ENCODE results near the gene NOM1.

Gene NOM1

DNA sequence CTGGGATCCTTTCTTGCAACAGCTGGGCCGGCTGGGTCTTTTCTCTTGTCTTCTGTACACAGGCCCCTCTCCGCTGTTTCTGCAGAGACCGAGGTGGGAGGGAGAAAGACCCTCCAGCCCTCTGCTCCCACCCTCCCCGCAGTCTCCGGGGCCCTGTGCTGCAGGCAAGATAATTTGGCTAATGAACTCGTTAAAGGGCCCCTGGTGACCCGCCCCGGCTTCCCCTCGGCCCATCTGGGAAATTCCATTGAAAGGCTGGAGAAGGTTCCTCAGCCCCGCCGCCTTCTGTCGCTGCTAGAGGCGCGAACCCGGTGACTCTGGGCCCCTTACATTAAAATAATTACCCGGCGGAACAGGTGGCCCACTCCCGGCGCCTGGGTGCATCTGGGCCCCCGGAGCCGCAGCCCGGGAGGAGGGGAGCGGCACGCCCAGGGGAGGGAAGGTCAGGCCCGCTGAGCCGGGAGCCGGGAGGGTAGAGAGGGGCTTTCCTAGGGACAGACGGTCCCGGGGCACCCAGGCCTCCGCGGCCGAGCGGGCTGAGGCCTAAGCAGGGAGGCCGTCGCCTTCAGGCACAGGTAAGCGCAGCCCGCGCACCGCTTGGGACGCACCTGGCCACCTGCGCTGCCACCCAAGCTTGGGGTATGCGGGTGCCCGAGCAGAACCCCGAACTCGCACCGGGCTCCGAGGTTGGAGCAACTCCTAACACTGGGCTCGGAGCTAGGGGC, 68.3 kb downstream of the NOM1 start:
- no peak for DNase-seq

DNA sequence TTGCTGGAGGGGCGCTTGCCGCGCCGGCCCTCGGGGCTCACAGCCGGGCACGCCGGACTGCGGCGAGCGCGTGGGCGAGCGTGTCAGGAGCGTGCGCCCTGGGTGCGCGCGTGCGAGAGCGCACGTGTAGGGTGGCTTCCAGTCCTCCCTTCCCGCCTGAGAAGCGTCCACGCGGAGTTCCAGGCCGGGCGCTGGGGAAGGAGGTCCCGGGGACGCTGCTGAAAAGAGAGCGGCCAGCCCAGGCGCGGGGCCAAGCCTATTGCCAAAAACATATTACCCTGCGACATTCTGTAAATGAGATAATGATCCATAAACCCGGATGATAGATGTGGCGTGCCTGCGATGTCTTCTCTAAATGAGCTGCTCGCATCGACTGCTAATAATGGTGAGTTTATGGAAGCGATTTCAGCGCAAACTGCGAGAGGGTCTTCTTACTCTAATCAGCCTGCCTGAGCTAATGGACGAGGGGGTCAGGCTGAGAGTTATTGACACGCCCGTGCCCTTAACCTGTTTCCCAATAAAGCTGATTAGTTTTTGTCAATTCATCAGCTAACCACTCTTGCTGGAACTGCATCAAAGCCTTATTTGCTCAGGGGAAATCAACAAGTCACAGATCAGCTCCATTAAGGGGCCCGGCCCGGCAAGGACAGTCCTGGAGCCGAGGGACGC, 69.0 kb downstream of the NOM1 start:
- DNase-seq, result no peak

DNA sequence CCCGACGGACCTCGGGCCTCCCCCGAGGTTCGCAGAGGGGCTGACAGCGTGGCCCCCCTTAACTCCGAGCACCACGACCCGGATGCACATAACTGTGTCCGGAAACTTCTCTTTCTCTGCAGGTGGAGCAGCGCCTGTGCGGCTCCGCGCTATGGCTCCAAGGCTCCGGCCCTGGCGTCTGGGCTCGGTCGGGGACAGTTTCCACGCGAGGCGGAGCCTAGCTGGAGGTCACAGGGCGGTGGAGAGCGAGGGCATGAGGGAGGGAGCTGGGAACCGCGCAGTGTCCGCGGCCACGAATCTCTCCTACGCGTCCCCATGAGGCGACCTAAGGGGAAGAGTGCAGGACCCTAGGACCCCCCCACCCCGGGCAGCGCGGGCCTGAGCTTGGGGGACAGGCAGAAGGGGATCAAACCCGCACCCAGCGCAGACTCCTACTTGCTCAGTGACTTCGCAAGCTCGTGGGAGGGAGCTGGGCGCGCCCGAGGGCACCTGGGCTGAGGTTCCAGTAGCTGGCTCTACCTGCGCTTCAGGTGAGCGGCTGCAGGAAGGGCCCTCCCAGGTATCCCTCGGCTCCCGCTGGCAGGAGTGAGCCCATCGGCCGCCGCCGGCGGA, 69.6 kb downstream of the NOM1 start:
- no peak for DNase-seq

DNA sequence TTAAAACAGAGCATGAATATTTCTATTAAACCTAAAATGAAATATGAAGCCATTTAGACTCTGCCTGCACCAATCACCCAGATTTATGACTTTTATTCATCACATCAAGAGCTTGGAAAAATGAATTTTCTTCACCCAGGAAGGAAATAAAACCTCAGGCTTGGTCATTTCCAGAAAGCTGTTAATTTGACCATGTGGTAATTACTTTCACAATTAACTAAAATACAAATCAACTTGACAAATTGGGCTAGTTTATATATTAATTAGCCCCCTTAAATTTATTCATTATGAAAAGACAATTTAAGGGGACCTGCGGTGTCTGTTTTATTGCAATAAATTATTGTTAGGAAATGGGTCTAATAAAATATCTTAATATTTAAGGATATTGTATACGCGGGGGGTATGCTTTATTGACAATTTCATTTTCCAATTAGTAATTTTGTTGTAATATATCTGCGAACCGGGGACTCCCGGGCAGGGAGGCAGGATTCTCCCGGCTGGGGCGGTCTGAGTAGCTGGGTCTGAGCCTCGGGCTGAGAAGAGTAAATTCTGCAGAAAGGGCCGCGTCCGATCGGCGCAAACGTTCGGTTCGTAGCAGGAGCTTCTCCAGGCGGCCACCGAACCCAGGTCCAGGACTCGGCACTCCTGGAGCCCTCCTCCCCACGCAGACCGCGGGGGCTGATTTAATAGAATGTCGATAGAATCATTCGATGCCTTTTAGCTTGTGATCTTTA, 70.4 kb downstream of the NOM1 start:
- no peak for DNase-seq

DNA sequence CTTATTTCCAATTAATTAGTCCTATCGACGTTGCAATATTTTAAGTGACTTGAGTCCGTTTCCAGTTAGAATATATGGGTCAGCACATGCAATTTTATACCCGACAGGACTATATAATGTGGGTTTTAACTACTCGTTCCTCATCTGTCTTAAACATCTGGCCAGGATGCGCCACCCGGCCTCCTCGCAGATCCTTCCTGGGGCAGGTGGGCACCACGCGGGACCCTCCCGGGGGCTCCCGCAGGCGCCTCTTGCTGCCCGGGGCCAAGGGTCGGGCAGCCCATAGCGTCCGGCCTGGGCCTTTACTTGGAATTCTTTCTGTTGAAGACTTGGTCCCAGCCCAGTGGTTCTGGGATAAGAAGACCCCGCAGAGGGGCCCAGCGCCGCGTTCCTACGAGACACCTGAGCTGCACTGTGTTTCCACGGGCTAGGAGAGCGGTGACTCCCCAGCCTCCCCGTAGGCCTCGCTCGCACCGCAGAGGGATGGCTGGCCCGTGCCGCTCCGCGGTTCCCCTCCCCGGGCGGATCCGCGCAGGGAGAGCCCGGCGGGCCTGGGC, 71.1 kb downstream of the NOM1 start:
- DNase-seq, result no peak

DNA sequence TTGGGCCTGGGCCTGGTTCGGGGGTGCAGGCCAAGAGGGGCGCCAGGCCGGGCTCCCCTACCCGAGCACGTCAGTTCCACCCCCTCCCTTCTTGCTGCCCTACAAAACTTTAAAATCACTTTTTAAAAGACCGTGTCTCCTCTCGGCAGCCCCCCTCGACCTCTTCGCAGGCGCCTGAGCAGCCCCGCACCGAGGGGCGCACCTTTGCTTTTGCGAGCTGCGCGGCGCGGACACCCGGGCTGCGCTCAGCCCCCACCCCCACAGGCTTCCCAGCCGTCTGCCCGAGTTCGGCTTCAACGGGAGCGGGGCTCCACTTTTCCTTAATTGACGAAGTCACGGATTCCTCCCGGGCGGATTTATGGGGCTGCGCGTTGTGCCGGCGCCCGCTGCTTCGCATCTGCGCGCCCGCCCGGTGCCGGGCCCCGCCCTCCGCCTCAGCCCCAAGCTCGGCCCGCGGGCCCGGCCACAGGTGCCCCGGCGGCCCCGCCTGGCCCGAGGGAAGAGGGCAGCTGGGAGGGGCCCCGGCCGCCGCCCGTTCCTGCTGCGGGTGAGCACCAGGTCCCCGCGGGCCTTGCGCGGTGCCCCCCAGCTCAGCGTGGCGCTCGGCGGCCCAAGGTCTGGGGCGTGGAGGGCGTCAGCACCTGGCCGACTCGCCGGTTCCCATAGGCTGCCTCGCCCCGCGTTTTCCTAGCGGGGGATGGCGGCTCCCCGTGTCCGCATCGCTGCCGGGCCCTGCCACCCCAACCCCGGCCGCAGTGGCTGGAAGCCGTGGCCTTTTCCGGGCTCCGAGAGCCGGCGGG, 71.8 kb downstream of the NOM1 start:
- no peak for DNase-seq

DNA sequence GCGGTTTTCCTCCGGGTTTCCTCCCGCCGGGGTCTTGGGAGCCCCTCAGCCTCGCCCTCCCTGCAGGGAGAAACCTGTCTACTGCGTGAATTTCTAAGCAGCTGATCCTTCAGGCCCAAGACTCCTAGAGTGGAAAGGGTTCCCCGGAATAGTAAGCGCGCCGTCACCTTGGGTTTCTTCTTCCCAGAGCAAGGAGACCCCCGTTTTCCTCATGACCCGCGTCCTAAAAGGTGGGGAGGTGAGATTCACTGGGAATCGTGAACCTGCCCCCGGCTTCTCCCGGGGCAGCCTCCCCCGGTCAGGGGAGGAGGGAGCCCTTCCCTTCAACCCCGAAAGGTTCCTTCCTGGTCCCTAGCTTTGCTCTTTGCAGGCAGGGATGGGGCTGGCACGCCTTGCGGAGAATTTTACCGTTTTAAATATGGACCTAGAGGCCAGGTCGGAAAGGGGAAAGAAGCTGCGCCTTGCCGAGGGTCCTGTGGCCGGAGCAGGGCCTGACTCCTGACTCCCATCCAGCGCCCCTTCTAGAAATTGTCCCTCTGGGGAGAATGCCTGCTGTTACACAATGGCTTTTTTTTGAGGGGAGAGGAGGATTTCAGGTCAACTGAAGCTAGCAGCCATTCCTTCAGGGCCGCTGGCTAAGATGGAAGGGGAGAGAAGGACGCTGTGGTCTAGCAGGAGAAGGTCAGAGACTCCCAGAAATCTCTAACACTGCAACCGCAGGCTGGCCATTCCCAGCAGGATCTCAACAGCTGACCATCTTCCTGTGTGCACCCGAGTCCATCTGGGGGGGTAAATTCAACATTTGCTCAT, 72.6 kb downstream of the NOM1 start:
- DNase-seq, result no peak

Measured in NCI-H226 (cell line).